ENCODE results near the gene TBATA. TPM values are rescaled to one million over a fixed set of nuclear protein-coding genes. Genes with fewer than 3 reads are reported as not detected.

Gene TBATA
- total RNA-seq, 3 donors from 2014 or later: not detected

GRCh38 chr10:70738006-70738760 is 47.0 kb downstream of the TBATA start:
- Histone ChIP-seq H3K4me3 (no peak overlapping the region), H3K36me3 (no peaks in the 10 kb centered on the region), H3K27ac (no peak overlapping the region), H3K9me3 (no peaks in the 10 kb centered on the region), H3K4me1 (no peaks in the 10 kb centered on the region), H3K27me3 (no peaks in the 10 kb centered on the region)
- intact Hi-C loops (cut with DNase I; ENCODE audit: low total_unique reads): no loop called here
- TF ChIP-seq POLR2A (IDR thresholded peaks at IDR 0.05) (no peak), POLR2AphosphoS5 (IDR thresholded peaks at IDR 0.05) (no peak)
- TF ChIP-seq, protein P1, sequence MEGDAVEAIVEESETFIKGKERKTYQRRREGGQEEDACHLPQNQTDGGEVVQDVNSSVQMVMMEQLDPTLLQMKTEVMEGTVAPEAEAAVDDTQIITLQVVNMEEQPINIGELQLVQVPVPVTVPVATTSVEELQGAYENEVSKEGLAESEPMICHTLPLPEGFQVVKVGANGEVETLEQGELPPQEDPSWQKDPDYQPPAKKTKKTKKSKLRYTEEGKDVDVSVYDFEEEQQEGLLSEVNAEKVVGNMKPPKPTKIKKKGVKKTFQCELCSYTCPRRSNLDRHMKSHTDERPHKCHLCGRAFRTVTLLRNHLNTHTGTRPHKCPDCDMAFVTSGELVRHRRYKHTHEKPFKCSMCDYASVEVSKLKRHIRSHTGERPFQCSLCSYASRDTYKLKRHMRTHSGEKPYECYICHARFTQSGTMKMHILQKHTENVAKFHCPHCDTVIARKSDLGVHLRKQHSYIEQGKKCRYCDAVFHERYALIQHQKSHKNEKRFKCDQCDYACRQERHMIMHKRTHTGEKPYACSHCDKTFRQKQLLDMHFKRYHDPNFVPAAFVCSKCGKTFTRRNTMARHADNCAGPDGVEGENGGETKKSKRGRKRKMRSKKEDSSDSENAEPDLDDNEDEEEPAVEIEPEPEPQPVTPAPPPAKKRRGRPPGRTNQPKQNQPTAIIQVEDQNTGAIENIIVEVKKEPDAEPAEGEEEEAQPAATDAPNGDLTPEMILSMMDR (IDR thresholded peaks at IDR 0.05): no peak
- DNase-seq (ENCODE audit: low spot score in 2 of 2): no peak

DNA sequence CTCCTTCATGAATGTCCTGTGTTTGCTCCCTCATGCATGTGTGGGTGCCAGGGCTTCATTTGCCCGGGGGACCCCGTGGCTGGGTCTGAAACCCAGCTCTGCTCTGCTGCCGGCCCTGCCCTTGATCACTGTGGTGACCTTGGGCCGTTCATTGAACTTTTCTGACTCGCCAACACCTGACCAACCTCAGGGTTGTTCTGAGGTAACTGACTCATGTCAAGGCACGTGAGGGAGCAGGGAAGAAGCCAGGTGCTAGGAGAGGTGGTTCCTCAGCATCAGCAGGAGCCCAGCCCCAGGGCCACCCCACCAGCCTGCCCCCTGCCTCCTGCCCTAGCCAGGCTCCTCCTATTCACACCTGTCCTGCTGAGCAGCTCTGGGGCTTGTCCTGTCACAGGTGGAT is 47.9 kb downstream of the TBATA start:
- no peaks in the 10 kb centered on the region for H3K4me1 ChIP-seq
- no peak for TF ChIP-seq POLR2A (IDR thresholded peaks at IDR 0.05)
- TF ChIP-seq, protein P1 (IDR thresholded peaks at IDR 0.05): no peak
- no peak for TF ChIP-seq POLR2AphosphoS5 (IDR thresholded peaks at IDR 0.05)
- intact Hi-C loops (cut with DNase I; ENCODE audit: low total_unique reads): no loop called here
- no peaks in the 10 kb centered on the region for H3K27me3 ChIP-seq
- DNase-seq (ENCODE audit: low spot score in 2 of 2): no peak
- no peak overlapping the region for H3K27ac ChIP-seq
- H3K9me3 ChIP-seq: no peaks in the 10 kb centered on the region
- H3K36me3 ChIP-seq: no peaks in the 10 kb centered on the region
- H3K4me3 ChIP-seq: no peak overlapping the region

GRCh38 chr10:70736525-70736924 is 48.7 kb downstream of the TBATA start:
- H3K36me3 ChIP-seq: no peaks in the 10 kb centered on the region
- no peaks in the 10 kb centered on the region for H3K27me3 ChIP-seq
- DNase-seq (ENCODE audit: low spot score in 2 of 2): no peak
- TF ChIP-seq, protein P1 (IDR thresholded peaks at IDR 0.05): no peak
- TF ChIP-seq POLR2AphosphoS5 (IDR thresholded peaks at IDR 0.05) (no peak), POLR2A (IDR thresholded peaks at IDR 0.05) (no peak)
- intact Hi-C loops (cut with DNase I; ENCODE audit: low total_unique reads): no loop called here
- no peak overlapping the region for H3K27ac ChIP-seq
- no peak overlapping the region for H3K4me3 ChIP-seq
- H3K9me3 ChIP-seq: no peaks in the 10 kb centered on the region
- H3K4me1 ChIP-seq: no peaks in the 10 kb centered on the region

DNA sequence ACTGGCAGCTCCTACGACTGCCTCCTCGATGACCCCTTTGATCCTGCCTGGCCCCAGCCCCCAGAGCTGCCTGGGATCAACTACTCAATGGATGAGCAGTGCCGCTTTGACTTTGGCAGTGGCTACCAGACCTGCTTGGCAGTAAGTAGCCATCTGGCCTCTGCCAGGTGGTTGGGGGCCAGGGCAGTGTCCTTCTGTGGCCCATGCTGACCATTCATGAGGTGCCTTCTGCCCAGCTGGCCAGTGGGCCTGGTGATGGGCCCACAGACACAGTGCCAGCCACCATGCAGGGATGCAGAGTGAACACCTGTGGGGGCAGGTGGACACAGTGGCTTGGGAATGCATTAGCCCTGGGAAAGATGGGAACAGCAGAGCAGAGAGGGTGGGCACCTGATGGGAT is 50.0 kb downstream of the TBATA start:
- H3K9me3 ChIP-seq: no peaks in the 10 kb centered on the region
- no peak overlapping the region for H3K27ac ChIP-seq
- no peak overlapping the region for H3K4me3 ChIP-seq
- no peaks in the 10 kb centered on the region for H3K27me3 ChIP-seq
- no peaks in the 10 kb centered on the region for H3K36me3 ChIP-seq
- TF ChIP-seq, protein P1 (IDR thresholded peaks at IDR 0.05): no peak
- TF ChIP-seq POLR2AphosphoS5 (IDR thresholded peaks at IDR 0.05) (no peak), POLR2A (IDR thresholded peaks at IDR 0.05) (no peak)
- intact Hi-C loops (cut with DNase I; ENCODE audit: low total_unique reads): no loop called here
- no peak for DNase-seq (ENCODE audit: low spot score in 2 of 2)
- H3K4me1 ChIP-seq: no peaks in the 10 kb centered on the region

DNA sequence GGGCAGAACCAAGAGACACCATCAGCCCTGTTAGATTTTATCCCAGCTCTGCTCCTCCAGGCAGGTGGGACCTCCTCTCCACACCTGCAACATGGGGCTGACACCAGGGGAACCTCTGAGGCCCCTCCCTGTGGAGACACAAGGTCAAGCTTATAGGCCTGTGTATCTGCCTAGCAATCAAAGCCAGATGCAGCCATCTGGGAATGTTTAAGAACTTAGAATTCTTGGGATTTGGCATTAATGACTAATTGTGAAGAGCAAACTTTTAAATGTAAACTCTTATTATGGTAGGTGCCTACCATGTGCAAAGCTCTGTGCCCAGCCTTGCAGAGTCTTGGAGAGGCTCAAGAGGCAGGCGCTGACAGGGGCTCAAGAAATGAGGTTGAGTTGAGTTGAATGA is 52.1 kb downstream of the TBATA start:
- H3K27ac ChIP-seq: no peak overlapping the region
- no peaks in the 10 kb centered on the region for H3K27me3 ChIP-seq
- intact Hi-C loops (cut with DNase I; ENCODE audit: low total_unique reads): no loop called here
- TF ChIP-seq POLR2AphosphoS5 (IDR thresholded peaks at IDR 0.05) (no peak), POLR2A (IDR thresholded peaks at IDR 0.05) (no peak)
- TF ChIP-seq, protein P1 (IDR thresholded peaks at IDR 0.05): no peak
- no peak for DNase-seq (ENCODE audit: low spot score in 2 of 2)
- H3K4me1 ChIP-seq: no peaks in the 10 kb centered on the region
- H3K36me3 ChIP-seq: no peaks in the 10 kb centered on the region
- no peak overlapping the region for H3K4me3 ChIP-seq
- H3K9me3 ChIP-seq: no peaks in the 10 kb centered on the region
